Activated T-cell treated with anti-CD3 and anti-CD28 coated beads, Interleukin-2, amount 50 U/mL, for 24 hours (primary cell): Measurements from ENCODE around the gene FADS1.

ENCODE experiments used
- DNase-seq: peaks from one replicate; pipeline ENCODE4 v3.0.0-alpha.2; 2020
- H3K27ac Mint-ChIP-seq: 2 replicates; pipeline ENCODE4 v1.8.0; 2020; ENCODE audit warnings: mild to moderate bottlenecking, mixed read lengths
- H3K27me3 Mint-ChIP-seq: 2 replicates; pipeline ENCODE4 v1.8.0; 2020; ENCODE audit warnings: mixed read lengths
- H3K36me3 Mint-ChIP-seq: 2 replicates; pipeline ENCODE4 v1.8.0; 2020; ENCODE audit warnings: low read depth, mixed read lengths
- H3K4me1 Mint-ChIP-seq: 2 replicates; pipeline ENCODE4 v1.8.0; 2020; ENCODE audit warnings: low read depth, mixed read lengths
- H3K4me3 Mint-ChIP-seq: 2 replicates; pipeline ENCODE4 v1.8.0; 2020; ENCODE audit warnings: mild to moderate bottlenecking, moderate library complexity, mixed read lengths
- H3K9me3 Mint-ChIP-seq: 2 replicates; pipeline ENCODE4 v1.8.0; 2020; ENCODE audit warnings: mixed read lengths

FADS1 gene

GRCh38 chr11:61817471-61818202, 834 bp upstream of the FADS1 start:
- H3K27ac Mint-ChIP-seq: no peak overlapping the region
- peak overlapping the region; percentile 86 for H3K4me3 Mint-ChIP-seq
- no peak for DNase-seq
- H3K9me3 Mint-ChIP-seq: no peaks in the 10 kb centered on the region
- peaks cover 41% of the 10 kb centered on the region for H3K27me3 Mint-ChIP-seq
- H3K4me1 Mint-ChIP-seq: peaks cover 24% of the 10 kb centered on the region
- H3K36me3 Mint-ChIP-seq: peaks cover 10% of the 10 kb centered on the region

- Mint-ChIP-seq H3K27ac (peak overlapping the region; percentile 68), H3K4me1 (peaks cover 24% of the 10 kb centered on the region), H3K4me3 (peak overlapping the region; percentile 86), H3K27me3 (peaks cover 38% of the 10 kb centered on the region), H3K36me3 (peaks cover 20% of the 10 kb centered on the region), H3K9me3 (no peaks in the 10 kb centered on the region)
- peak; percentile 74 for DNase-seq
Observed at GRCh38 chr11:61815790-61816735, 740 bp downstream of the FADS1 start.

- H3K4me3 Mint-ChIP-seq: peak overlapping the region; percentile 86
- H3K27me3 Mint-ChIP-seq: peaks cover 38% of the 10 kb centered on the region
- peaks cover 24% of the 10 kb centered on the region for H3K4me1 Mint-ChIP-seq
- H3K9me3 Mint-ChIP-seq: no peaks in the 10 kb centered on the region
- H3K27ac Mint-ChIP-seq: peak overlapping the region; percentile 71
- peaks cover 23% of the 10 kb centered on the region for H3K36me3 Mint-ChIP-seq
- peak; percentile 70 for DNase-seq
Observed at GRCh38 chr11:61814958-61815789, 1.6 kb downstream of the FADS1 start.

- H3K4me1 Mint-ChIP-seq: peaks cover 24% of the 10 kb centered on the region
- no peak for DNase-seq
- peak overlapping the region; percentile 86 for H3K4me3 Mint-ChIP-seq
- no peaks in the 10 kb centered on the region for H3K9me3 Mint-ChIP-seq
- H3K27me3 Mint-ChIP-seq: peaks cover 38% of the 10 kb centered on the region
- peaks cover 28% of the 10 kb centered on the region for H3K36me3 Mint-ChIP-seq
- peak overlapping the region; percentile 71 for H3K27ac Mint-ChIP-seq
Observed at GRCh38 chr11:61814247-61814957, 2.4 kb downstream of the FADS1 start.

GRCh38 chr11:61812736-61813411, 3.9 kb downstream of the FADS1 start:
- Mint-ChIP-seq H3K4me1 (peaks cover 24% of the 10 kb centered on the region), H3K4me3 (no peak overlapping the region), H3K36me3 (peaks cover 34% of the 10 kb centered on the region), H3K27me3 (peaks cover 35% of the 10 kb centered on the region), H3K27ac (no peak overlapping the region), H3K9me3 (no peaks in the 10 kb centered on the region)
- no peak for DNase-seq

GRCh38 chr11:61811831-61812230, 5.0 kb downstream of the FADS1 start:
- no peak for DNase-seq
- Mint-ChIP-seq H3K36me3 (peaks cover 43% of the 10 kb centered on the region), H3K27me3 (peaks cover 25% of the 10 kb centered on the region), H3K9me3 (no peaks in the 10 kb centered on the region), H3K4me1 (peaks cover 17% of the 10 kb centered on the region), H3K27ac (no peak overlapping the region), H3K4me3 (no peak overlapping the region)

GRCh38 chr11:61810671-61811175, 6.1 kb downstream of the FADS1 start:
- no peaks in the 10 kb centered on the region for H3K9me3 Mint-ChIP-seq
- H3K4me3 Mint-ChIP-seq: no peak overlapping the region
- H3K27ac Mint-ChIP-seq: no peak overlapping the region
- H3K36me3 Mint-ChIP-seq: peaks cover 38% of the 10 kb centered on the region
- peaks cover 9% of the 10 kb centered on the region for H3K4me1 Mint-ChIP-seq
- peaks cover 17% of the 10 kb centered on the region for H3K27me3 Mint-ChIP-seq
- DNase-seq: no peak

GRCh38 chr11:61806785-61807184, 10.0 kb downstream of the FADS1 start:
- Mint-ChIP-seq H3K9me3 (no peaks in the 10 kb centered on the region), H3K27me3 (no peaks in the 10 kb centered on the region), H3K4me1 (no peaks in the 10 kb centered on the region), H3K27ac (no peak overlapping the region), H3K4me3 (no peak overlapping the region), H3K36me3 (peaks cover 55% of the 10 kb centered on the region)
- DNase-seq: no peak

- H3K27ac Mint-ChIP-seq: no peak overlapping the region
- H3K27me3 Mint-ChIP-seq: no peaks in the 10 kb centered on the region
- no peak overlapping the region for H3K4me3 Mint-ChIP-seq
- H3K9me3 Mint-ChIP-seq: no peaks in the 10 kb centered on the region
- peaks cover 62% of the 10 kb centered on the region for H3K36me3 Mint-ChIP-seq
- DNase-seq: no peak
- no peaks in the 10 kb centered on the region for H3K4me1 Mint-ChIP-seq
Observed at GRCh38 chr11:61805146-61805545, 11.7 kb downstream of the FADS1 start.

GRCh38 chr11:61803889-61804647, 12.7 kb downstream of the FADS1 start:
- Mint-ChIP-seq H3K9me3 (no peaks in the 10 kb centered on the region), H3K36me3 (peaks cover 66% of the 10 kb centered on the region), H3K4me3 (no peak overlapping the region), H3K27me3 (no peaks in the 10 kb centered on the region), H3K27ac (no peak overlapping the region), H3K4me1 (peaks cover 3% of the 10 kb centered on the region)
- DNase-seq: no peak

- no peak for DNase-seq
- H3K9me3 Mint-ChIP-seq: no peaks in the 10 kb centered on the region
- peaks cover 5% of the 10 kb centered on the region for H3K4me1 Mint-ChIP-seq
- H3K4me3 Mint-ChIP-seq: no peak overlapping the region
- peaks cover 72% of the 10 kb centered on the region for H3K36me3 Mint-ChIP-seq
- H3K27ac Mint-ChIP-seq: no peak overlapping the region
- H3K27me3 Mint-ChIP-seq: no peaks in the 10 kb centered on the region
Observed at GRCh38 chr11:61802605-61803004, 14.2 kb downstream of the FADS1 start.

GRCh38 chr11:61800331-61801281, 16.2 kb downstream of the FADS1 start:
- Mint-ChIP-seq H3K36me3 (peaks cover 82% of the 10 kb centered on the region), H3K4me3 (no peak overlapping the region), H3K9me3 (no peaks in the 10 kb centered on the region), H3K27me3 (no peaks in the 10 kb centered on the region), H3K27ac (no peak overlapping the region), H3K4me1 (peaks cover 21% of the 10 kb centered on the region)
- DNase-seq: no peak
